Measurements from ENCODE around the gene PRKCH.

PRKCH gene

GRCh38 chr14:61433828-61434227 is 112.4 kb downstream of the PRKCH start:
- TF ChIP-seq RBAK (tag by site-specific recombination; IDR thresholded peaks at IDR 0.05) = no peak
- no peak for TF ChIP-seq IKZF3 (tag by site-specific recombination; IDR thresholded peaks at IDR 0.05)
- no peak for TF ChIP-seq ZNF837 (tag by site-specific recombination; IDR thresholded peaks at IDR 0.05)
- TF ChIP-seq OVOL3 (tag by site-specific recombination; IDR thresholded peaks at IDR 0.05) = no peak
- TF ChIP-seq SP2 (tag by site-specific recombination; IDR thresholded peaks at IDR 0.05) = no peak
- TF ChIP-seq ZNF664 (tag by site-specific recombination; IDR thresholded peaks at IDR 0.05) = no peak
- TF ChIP-seq EGR2 (tag by site-specific recombination; IDR thresholded peaks at IDR 0.05; ENCODE audit: low read depth) = no peak
- no peak for TF ChIP-seq BCL11A (tag by site-specific recombination; IDR thresholded peaks at IDR 0.05; ENCODE audit: low read depth)
- TF ChIP-seq ZNF37A (tag by site-specific recombination; IDR thresholded peaks at IDR 0.05) = no peak
- TF ChIP-seq ZNF830 (tag by site-specific recombination; IDR thresholded peaks at IDR 0.05; ENCODE audit: low read depth) = no peak
- no peak for TF ChIP-seq ZNF658 (tag by site-specific recombination; IDR thresholded peaks at IDR 0.05)
- TF ChIP-seq SP3 (tag by site-specific recombination; IDR thresholded peaks at IDR 0.05) = no peak
- TF ChIP-seq ZSCAN16 (tag by site-specific recombination; IDR thresholded peaks at IDR 0.05) = no peak
- no peak for TF ChIP-seq ZBTB17 (tag by site-specific recombination; IDR thresholded peaks at IDR 0.05)
- no peak for TF ChIP-seq ZNF132 (tag by site-specific recombination; IDR thresholded peaks at IDR 0.05; ENCODE audit: borderline replicate concordance)
- ChIA-PET CTCF (no interaction called here), POLR2A (no interaction called here)
- H3K9me3 ChIP-seq (ENCODE audit: control insufficient read depth, insufficient read depth, low read depth, low read length) = no peaks in the 10 kb centered on the region
- no peak overlapping the region for H3K27ac ChIP-seq (ENCODE audit: extremely low read depth, low read depth, low read length)
- H3K4me1 ChIP-seq (ENCODE audit: control insufficient read depth, insufficient read depth, low read length) = peaks cover 15% of the 10 kb centered on the region
- H3K36me3 ChIP-seq (ENCODE audit: control insufficient read depth in 2 of 2, insufficient read depth in 1 of 2, low read length in 2 of 2) = no peaks in the 10 kb centered on the region
- H3K4me3 ChIP-seq (ENCODE audit: low read depth, low read length) = no peak overlapping the region

- ChIA-PET POLR2A (no interaction called here), CTCF (interaction anchor here (0.7 kb wide), 1 partner anchor 259 kb away, joined by 3 read pairs; no protein-coding TSS in a partner anchor)
- Histone ChIP-seq H3K36me3 (ENCODE audit: control insufficient read depth in 2 of 2, insufficient read depth in 1 of 2, low read length in 2 of 2) (no peaks in the 10 kb centered on the region), H3K4me3 (ENCODE audit: low read depth, low read length) (no peak overlapping the region), H3K4me1 (ENCODE audit: control insufficient read depth, insufficient read depth, low read length) (peaks cover 20% of the 10 kb centered on the region), H3K9me3 (ENCODE audit: control insufficient read depth, insufficient read depth, low read depth, low read length) (no peaks in the 10 kb centered on the region), H3K27ac (ENCODE audit: extremely low read depth, low read depth, low read length) (no peak overlapping the region)
- TF ChIP-seq ZBTB48 (tag by site-specific recombination; IDR thresholded peaks at IDR 0.05) = no peak
- TF ChIP-seq ZNF670 (tag by site-specific recombination; IDR thresholded peaks at IDR 0.05; ENCODE audit: low read depth) = no peak
- no peak for TF ChIP-seq ZBTB20 (tag by site-specific recombination; IDR thresholded peaks at IDR 0.05)
- TF ChIP-seq PRDM6 (tag by site-specific recombination; IDR thresholded peaks at IDR 0.05) = peak; percentile 26
- TF ChIP-seq ZNF513 (tag by site-specific recombination; IDR thresholded peaks at IDR 0.05) = no peak
- TF ChIP-seq ZNF138 (tag by site-specific recombination; IDR thresholded peaks at IDR 0.05; ENCODE audit: borderline replicate concordance) = no peak
- no peak for TF ChIP-seq ZNF776 (tag by site-specific recombination; IDR thresholded peaks at IDR 0.05; ENCODE audit: borderline replicate concordance)
- TF ChIP-seq ATF2 (tag by site-specific recombination; IDR thresholded peaks at IDR 0.05; ENCODE audit: low read depth) = peak; percentile 72
- no peak for TF ChIP-seq ZNF571 (tag by site-specific recombination; IDR thresholded peaks at IDR 0.05)
- TF ChIP-seq ZNF280D (tag by site-specific recombination; IDR thresholded peaks at IDR 0.05) = no peak
- TF ChIP-seq HOXD13 (CRISPR knock-in tag; IDR thresholded peaks at IDR 0.05; ENCODE audit: borderline replicate concordance) = no peak
- no peak for TF ChIP-seq ZSCAN16 (tag by site-specific recombination; IDR thresholded peaks at IDR 0.05)
- TF ChIP-seq KLF10 (tag by site-specific recombination; IDR thresholded peaks at IDR 0.05) = no peak
- TF ChIP-seq ZNF629 (tag by site-specific recombination; IDR thresholded peaks at IDR 0.05) = no peak
- TF ChIP-seq ZBTB1 (tag by site-specific recombination; IDR thresholded peaks at IDR 0.05) = no peak
Observed at GRCh38 chr14:61434311-61434710, 112.9 kb downstream of the PRKCH start.
